Naive thymus-derived CD8-positive, alpha-beta T cell (primary cell): ENCODE measurements around the gene CAMTA1. TPM values are rescaled to one million over a fixed set of nuclear protein-coding genes. Genes with fewer than 3 reads are reported as not detected.
"Not testable (repeated sequence)": the region's sequence is repeated elsewhere in the genome, so short reads cannot be mapped to it uniquely, and the experiment has no call there.

Experiments used
- ATAC-seq, 2 donors: fragments of 150-1000 bp; cut with Tn5 transposase in 1 of 2; sonication (Bioruptor Pico), chemical (Tn5 transposase) in 1 of 2; 1 replicate in 1 of 2; 2 replicates in 1 of 2; pipeline ENCODE4 v1.10.0; 2021; ENCODE audit warnings: mild to moderate bottlenecking in 2 of 2, moderate library complexity in 2 of 2
- POLR2A ChIA-PET: fragments of 350-600 bp; sonication (Branson Sonifier 250); formaldehyde crosslinking; loops from one replicate; lab custom pipeline; 2021; ENCODE audit warnings: antibody characterized with exemption; lab: Charles Lee
- DNase-seq, 10 donors: peaks; one replicate each; pipeline versions ENCODE4 v3.0.0 to v3.0.0-alpha.2; 2020 to 2022
- H3K27ac Mint-ChIP-seq, 10 donors: one replicate each; pipeline ENCODE4 v1.8.0; 2020 to 2022; ENCODE audit warnings: mild to moderate bottlenecking in 10 of 10, mixed read lengths in 10 of 10, moderate library complexity in 4 of 10, inconsistent platforms in 1 of 10
- H3K27me3 Mint-ChIP-seq, 5 donors: one replicate each; pipeline ENCODE4 v1.8.0; 2021 to 2022; ENCODE audit warnings: mixed read lengths in 5 of 5
- H3K36me3 Mint-ChIP-seq, 3 donors: one replicate each; pipeline ENCODE4 v1.8.0; 2020 to 2022; ENCODE audit warnings: mixed read lengths in 3 of 3, mild to moderate bottlenecking in 2 of 3, inconsistent platforms in 1 of 3
- H3K4me1 Mint-ChIP-seq, 4 donors: one replicate each; pipeline ENCODE4 v1.8.0; 2021 to 2022; ENCODE audit warnings: mixed read lengths in 4 of 4
- H3K4me3 Mint-ChIP-seq, 10 donors: one replicate each; pipeline ENCODE4 v1.8.0; 2020 to 2022; ENCODE audit warnings: mild to moderate bottlenecking in 10 of 10, mixed read lengths in 10 of 10, moderate library complexity in 6 of 10, inconsistent platforms in 1 of 10
- H3K9me3 Mint-ChIP-seq, 9 donors: one replicate each; pipeline ENCODE4 v1.8.0; 2020 to 2022; ENCODE audit warnings: mixed read lengths in 9 of 9, mild to moderate bottlenecking in 3 of 9, inconsistent platforms in 1 of 9, moderate library complexity in 1 of 9
- polyA plus RNA-seq, 3 donors: library from polyadenylated mRNA; unstranded; fragments of 300-500 nt; fragmentation: Illumina TruSeq; gene quantifications; one replicate each; pipeline ENCODE4 v1.2.3, GENCODE V29; 2021
- total RNA-seq, 8 experiments: library from RNA in 2 of 8; stranded (reverse) in 2 of 8; gene quantifications; one replicate each; pipeline ENCODE4 v1.2.3 and lab custom pipeline; 2021 to 2026

CAMTA1 gene
- total and polyA plus RNA-seq, 5 experiments from 2014 or later = 32.6 to 78.3 (median 47.3) TPM

- POLR2A ChIA-PET = no interaction called here
- Mint-ChIP-seq H3K4me1 (peaks cover 0 to 2% (median 0%) of the 10 kb centered on the region in 4 donors), H3K4me3 (no peak overlapping the region), H3K9me3 (no peaks in the 10 kb centered on the region), H3K27me3 (peaks cover 21 to 49% (median 28%) of the 10 kb centered on the region in 5 donors), H3K27ac (no peak overlapping the region), H3K36me3 (peaks cover 0 to 5% (median 0%) of the 10 kb centered on the region in 3 donors)
- no peak for ATAC-seq
- no peak for DNase-seq
Observed at GRCh38 chr1:7136166-7136953, 351.1 kb downstream of the CAMTA1 start.

GRCh38 chr1:7140251-7140650 lies 355.0 kb downstream of the CAMTA1 start:
- Mint-ChIP-seq H3K36me3 (peaks cover 0 to 5% (median 0%) of the 10 kb centered on the region in 3 donors), H3K9me3 (no peaks in the 10 kb centered on the region), H3K27me3 (peaks cover 15 to 30% (median 23%) of the 10 kb centered on the region in 5 donors), H3K27ac (no peak overlapping the region), H3K4me3 (no peak overlapping the region), H3K4me1 (peaks cover 0 to 2% (median 0%) of the 10 kb centered on the region in 4 donors)
- ATAC-seq = no peak
- POLR2A ChIA-PET = no interaction called here
- no peak for DNase-seq

- POLR2A ChIA-PET = no interaction called here
- Mint-ChIP-seq H3K27me3 (peaks cover 0 to 16% (median 3%) of the 10 kb centered on the region in 5 donors), H3K36me3 (no peaks in the 10 kb centered on the region), H3K4me1 (no peaks in the 10 kb centered on the region), H3K27ac (no peak overlapping the region), H3K9me3 (no peaks in the 10 kb centered on the region), H3K4me3 (no peak overlapping the region)
- no peak for DNase-seq
- ATAC-seq = no peak
Observed at GRCh38 chr1:7145947-7146346, 360.7 kb downstream of the CAMTA1 start.

GRCh38 chr1:7146710-7147109 lies 361.5 kb downstream of the CAMTA1 start:
- no peak overlapping the region for H3K4me3 Mint-ChIP-seq
- DNase-seq (no peak), ATAC-seq (no peak)
- no peaks in the 10 kb centered on the region for H3K9me3 Mint-ChIP-seq
- peaks cover 0 to 18% (median 3%) of the 10 kb centered on the region in 5 donors for H3K27me3 Mint-ChIP-seq
- POLR2A ChIA-PET = no interaction called here
- no peaks in the 10 kb centered on the region for H3K4me1 Mint-ChIP-seq
- H3K27ac Mint-ChIP-seq = no peak overlapping the region
- H3K36me3 Mint-ChIP-seq = no peaks in the 10 kb centered on the region

- H3K4me1 Mint-ChIP-seq, POLR2A ChIA-PET, H3K9me3 Mint-ChIP-seq, H3K36me3 Mint-ChIP-seq, H3K4me3 Mint-ChIP-seq, DNase-seq, H3K27ac Mint-ChIP-seq, ATAC-seq: not testable (repeated sequence)
- peaks cover 0 to 14% (median 3%) of the 10 kb centered on the region in 5 donors for H3K27me3 Mint-ChIP-seq
Observed at GRCh38 chr1:7147581-7148282, 362.5 kb downstream of the CAMTA1 start.

- DNase-seq (no peak), ATAC-seq (no peak)
- no peaks in the 10 kb centered on the region for H3K9me3 Mint-ChIP-seq
- no peaks in the 10 kb centered on the region for H3K36me3 Mint-ChIP-seq
- peaks cover 0 to 20% (median 3%) of the 10 kb centered on the region in 5 donors for H3K27me3 Mint-ChIP-seq
- H3K27ac Mint-ChIP-seq = no peak overlapping the region
- no peak overlapping the region for H3K4me3 Mint-ChIP-seq
- no peaks in the 10 kb centered on the region for H3K4me1 Mint-ChIP-seq
- POLR2A ChIA-PET = no interaction called here
Observed at GRCh38 chr1:7149080-7149838, 364.0 kb downstream of the CAMTA1 start.

- H3K9me3 Mint-ChIP-seq = no peaks in the 10 kb centered on the region
- H3K4me1 Mint-ChIP-seq = no peaks in the 10 kb centered on the region
- no peak overlapping the region for H3K4me3 Mint-ChIP-seq
- no peaks in the 10 kb centered on the region for H3K36me3 Mint-ChIP-seq
- DNase-seq (no peak), ATAC-seq (no peak)
- H3K27ac Mint-ChIP-seq = no peak overlapping the region
- POLR2A ChIA-PET = no interaction called here
- peaks cover 0 to 24% (median 8%) of the 10 kb centered on the region in 5 donors for H3K27me3 Mint-ChIP-seq
Observed at GRCh38 chr1:7150724-7151280, 365.5 kb downstream of the CAMTA1 start.

- Mint-ChIP-seq H3K36me3 (no peaks in the 10 kb centered on the region), H3K27me3 (peaks cover 0 to 24% (median 5%) of the 10 kb centered on the region in 5 donors), H3K9me3 (no peaks in the 10 kb centered on the region), H3K4me1 (no peaks in the 10 kb centered on the region), H3K27ac (no peak overlapping the region), H3K4me3 (no peak overlapping the region)
- no peak for DNase-seq
- no peak for ATAC-seq
- POLR2A ChIA-PET = no interaction called here
Observed at GRCh38 chr1:7151978-7152377, 366.7 kb downstream of the CAMTA1 start.

- no peak for ATAC-seq
- Mint-ChIP-seq H3K27me3 (peaks cover 0 to 24% (median 5%) of the 10 kb centered on the region in 5 donors), H3K36me3 (no peaks in the 10 kb centered on the region), H3K9me3 (peaks cover 0 to 2% (median 0%) of the 10 kb centered on the region in 9 donors), H3K27ac (no peak overlapping the region), H3K4me3 (no peak overlapping the region), H3K4me1 (no peaks in the 10 kb centered on the region)
- no peak for DNase-seq
- POLR2A ChIA-PET = no interaction called here
Observed at GRCh38 chr1:7152655-7153054, 367.4 kb downstream of the CAMTA1 start.

GRCh38 chr1:7153464-7153863 lies 368.2 kb downstream of the CAMTA1 start:
- H3K9me3 Mint-ChIP-seq = peaks cover 0 to 2% (median 0%) of the 10 kb centered on the region in 9 donors
- H3K27ac Mint-ChIP-seq = no peak overlapping the region
- ATAC-seq = no peak
- H3K36me3 Mint-ChIP-seq = no peaks in the 10 kb centered on the region
- no peaks in the 10 kb centered on the region for H3K4me1 Mint-ChIP-seq
- no peak overlapping the region for H3K4me3 Mint-ChIP-seq
- POLR2A ChIA-PET = no interaction called here
- DNase-seq = no peak
- peaks cover 0 to 24% (median 5%) of the 10 kb centered on the region in 5 donors for H3K27me3 Mint-ChIP-seq

GRCh38 chr1:7159116-7159781 lies 374.0 kb downstream of the CAMTA1 start:
- Mint-ChIP-seq H3K27ac (no peak overlapping the region), H3K27me3 (peaks cover 4 to 40% (median 19%) of the 10 kb centered on the region in 5 donors), H3K9me3 (peaks cover 0 to 18% (median 5%) of the 10 kb centered on the region in 9 donors), H3K36me3 (no peaks in the 10 kb centered on the region), H3K4me1 (peaks cover 0 to 3% (median 0%) of the 10 kb centered on the region in 4 donors), H3K4me3 (no peak overlapping the region)
- no peak for ATAC-seq
- DNase-seq = no peak
- POLR2A ChIA-PET = no interaction called here

- H3K4me3 Mint-ChIP-seq, H3K4me1 Mint-ChIP-seq, DNase-seq, H3K36me3 Mint-ChIP-seq, H3K9me3 Mint-ChIP-seq, H3K27ac Mint-ChIP-seq, ATAC-seq, POLR2A ChIA-PET: not testable (repeated sequence)
- H3K27me3 Mint-ChIP-seq = peaks cover 10 to 37% (median 18%) of the 10 kb centered on the region in 5 donors
Observed at GRCh38 chr1:7168554-7168953, 383.3 kb downstream of the CAMTA1 start.
